ENCODE measurements around the gene COL4A4.
A peak's percentile ranks its signal among the peaks of the same experiment; 100 is the strongest.

COL4A4 gene

DNA sequence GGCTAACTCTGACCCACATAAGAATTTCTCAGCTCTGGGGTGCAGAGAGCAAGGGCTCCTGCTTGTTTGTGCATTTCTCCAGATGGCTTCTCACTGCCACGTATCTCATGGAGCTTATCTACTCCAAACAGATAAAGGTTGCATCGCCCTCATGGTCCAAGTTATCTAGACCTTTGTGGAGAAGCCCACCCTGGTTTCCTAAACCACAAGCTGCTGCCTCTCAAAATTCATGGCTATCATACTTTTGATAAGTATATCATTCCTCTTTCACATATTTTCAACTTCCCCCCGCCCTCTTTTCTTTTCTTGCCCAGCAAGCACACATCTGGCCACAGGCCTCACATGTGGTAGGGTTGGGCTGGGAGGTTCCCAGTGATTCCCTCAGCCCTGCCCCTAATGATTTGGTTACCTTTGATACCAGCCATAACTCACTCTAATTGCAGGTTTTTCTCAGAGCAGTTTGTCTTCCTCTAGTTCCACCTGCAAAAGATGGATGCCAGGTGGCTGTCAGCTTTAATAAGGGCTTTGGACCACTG, 182.1 kb downstream of the COL4A4 start:
- no peak for DNase-seq (ENCODE audit: low read depth in 2 of 2)

GRCh38 chr2:226979004-226979403, 185.0 kb downstream of the COL4A4 start:
- DNase-seq (ENCODE audit: low read depth in 2 of 2), result no peak

- DNase-seq (ENCODE audit: low read depth in 2 of 2), result no peak
Measured at GRCh38 chr2:226978300-226978699, 185.7 kb downstream of the COL4A4 start.

DNA sequence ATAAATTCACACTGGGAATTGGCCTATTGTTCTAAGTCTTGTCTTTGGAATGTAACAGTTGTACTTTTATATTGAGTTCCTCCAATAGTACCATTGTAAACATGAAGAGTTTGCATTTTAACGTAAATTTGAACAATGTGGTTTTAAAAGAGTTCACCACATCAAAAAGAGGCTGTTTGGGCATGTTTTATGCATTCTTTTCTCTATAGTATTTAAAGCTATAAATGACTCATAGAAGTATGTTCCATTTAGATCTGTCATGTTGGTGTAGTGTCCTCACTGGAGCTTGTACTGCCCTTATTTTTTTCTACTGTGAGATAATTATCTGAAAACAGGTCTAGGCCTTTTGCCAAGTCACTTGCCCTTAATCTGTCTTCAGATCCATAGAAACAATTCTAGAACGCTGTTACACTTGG, 186.2 kb downstream of the COL4A4 start:
- peak; percentile 67 to 76 for DNase-seq (ENCODE audit: low read depth in 2 of 2)

GRCh38 chr2:226973816-226974215, 190.2 kb downstream of the COL4A4 start:
- DNase-seq (ENCODE audit: low read depth in 2 of 2), result no peak

GRCh38 chr2:226971770-226972169, 192.2 kb downstream of the COL4A4 start:
- no peak for DNase-seq (ENCODE audit: low read depth in 2 of 2)

GRCh38 chr2:226971084-226971483, 192.9 kb downstream of the COL4A4 start:
- DNase-seq (ENCODE audit: low read depth in 2 of 2), result no peak

- no peak for DNase-seq (ENCODE audit: low read depth in 2 of 2)
Measured at GRCh38 chr2:226970362-226970761, 193.6 kb downstream of the COL4A4 start.

DNA sequence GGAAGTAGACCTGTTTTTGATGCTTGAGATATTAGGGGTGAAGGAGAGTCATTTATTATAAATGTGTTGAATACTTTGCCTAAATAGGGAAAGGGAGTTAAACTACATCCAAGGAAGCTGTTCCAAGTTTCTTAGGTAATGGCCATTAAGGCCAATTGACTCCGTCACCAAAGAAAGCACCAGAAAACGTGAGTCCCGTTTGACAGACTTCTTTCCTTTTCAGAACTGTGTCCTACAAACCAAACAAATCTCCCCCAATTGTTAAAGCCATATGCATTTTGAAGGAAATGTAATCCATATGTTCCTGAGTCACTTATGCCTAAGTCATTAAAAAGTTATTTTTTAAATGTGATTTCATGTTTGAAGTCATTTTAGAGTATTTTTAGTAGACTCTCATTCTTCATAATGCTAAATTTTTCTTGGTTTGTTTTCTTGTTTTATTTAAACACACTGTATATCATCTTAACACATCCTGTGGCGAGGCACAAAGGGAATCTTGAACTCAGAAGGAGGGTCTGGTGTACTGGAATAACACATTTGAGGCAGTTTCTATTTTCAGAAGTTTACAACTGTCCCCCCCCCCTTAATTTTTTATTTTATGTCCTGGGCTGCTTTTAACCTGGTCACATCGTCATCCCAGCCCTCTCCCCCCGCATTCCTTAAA, 194.5 kb downstream of the COL4A4 start:
- peak; percentile 63 to 64 for DNase-seq (ENCODE audit: low read depth in 2 of 2)

- no peak for DNase-seq (ENCODE audit: low read depth in 2 of 2)
Measured at GRCh38 chr2:226965376-226965775, 198.6 kb downstream of the COL4A4 start.

DNA sequence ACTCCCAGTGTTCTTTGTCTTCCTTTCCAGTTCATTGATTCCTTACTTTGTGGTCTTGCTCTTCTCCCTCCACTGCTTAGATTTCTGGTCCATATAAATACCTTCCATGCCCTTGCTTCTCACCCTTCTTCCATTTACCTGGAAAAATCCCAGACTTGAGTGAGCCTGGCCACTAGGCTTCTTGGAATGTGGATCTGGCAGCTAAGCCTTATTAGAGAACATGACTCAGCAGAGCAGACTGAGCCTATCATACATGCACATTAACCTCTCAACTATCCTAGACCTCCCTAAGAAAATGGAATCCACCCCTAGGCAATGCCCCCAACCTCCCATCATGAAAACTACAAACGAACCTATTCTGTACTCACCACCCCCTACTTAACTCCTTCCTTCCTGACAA, 200.5 kb downstream of the COL4A4 start:
- peak; percentile 37 to 44 for DNase-seq (ENCODE audit: low read depth in 2 of 2)

GRCh38 chr2:226962176-226962773, 201.7 kb downstream of the COL4A4 start:
- DNase-seq (ENCODE audit: low read depth in 2 of 2), result no peak

DNA sequence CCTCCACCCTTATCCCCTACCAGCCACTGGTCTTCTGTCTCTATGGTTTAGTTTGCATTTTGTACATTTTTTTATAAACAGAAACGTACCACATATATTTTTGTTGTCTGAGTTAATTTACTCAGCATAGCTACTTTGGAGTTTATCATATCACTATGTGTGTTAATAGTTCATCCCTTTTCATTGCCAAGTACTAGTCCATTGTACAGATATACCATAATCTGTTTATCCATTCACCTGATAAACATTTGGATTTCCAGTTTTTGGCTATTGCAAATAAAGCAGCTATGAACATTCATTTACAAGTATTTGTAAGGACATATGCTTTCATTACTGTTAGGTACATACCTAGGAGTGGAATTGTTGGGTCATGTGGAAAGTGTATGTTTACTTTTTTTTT, 204.6 kb downstream of the COL4A4 start:
- no peak for DNase-seq (ENCODE audit: low read depth in 2 of 2)

GRCh38 chr2:226956659-226957058, 207.3 kb downstream of the COL4A4 start:
- no peak for DNase-seq (ENCODE audit: low read depth in 2 of 2)

DNA sequence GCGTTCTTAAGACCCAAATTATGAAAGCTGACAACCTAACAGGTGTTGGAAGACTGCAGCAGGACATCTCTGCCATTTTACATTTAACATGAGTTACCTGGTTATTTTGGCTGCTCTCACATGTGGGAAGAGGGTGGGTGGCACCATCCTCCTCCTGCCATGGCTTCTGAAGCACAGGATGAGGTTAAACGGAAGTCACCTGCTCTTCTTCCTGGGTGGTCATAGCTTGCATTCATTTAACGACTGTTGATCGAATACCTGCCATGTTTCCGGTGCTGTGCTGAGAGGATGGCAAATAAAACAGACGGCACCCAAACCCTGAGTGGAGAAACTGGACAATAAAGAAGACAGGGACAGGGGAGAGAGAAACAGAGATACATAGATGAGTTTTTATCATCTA, 210.2 kb downstream of the COL4A4 start:
- no peak for DNase-seq (ENCODE audit: low read depth in 2 of 2)

DNA sequence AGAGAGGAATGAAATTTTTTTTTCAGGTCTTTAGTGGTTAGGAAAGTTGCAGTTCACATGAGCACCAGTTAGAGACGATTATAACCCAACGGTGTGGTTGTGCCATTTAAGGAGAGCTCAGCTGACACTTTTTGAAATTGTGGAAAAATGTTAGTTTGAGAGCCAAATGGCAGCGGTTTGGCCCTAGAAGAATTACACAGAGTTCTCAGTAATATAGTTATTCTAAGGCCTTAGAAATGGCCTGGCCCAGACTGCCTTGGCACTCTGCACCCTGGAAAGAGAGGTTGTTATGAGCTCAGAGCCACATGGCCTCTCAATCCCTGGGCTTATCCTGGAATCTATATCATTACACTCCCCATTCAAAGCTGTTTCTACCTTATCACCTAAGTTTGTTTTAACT, 210.8 kb downstream of the COL4A4 start:
- DNase-seq (ENCODE audit: low read depth in 2 of 2), result no peak

All from fibroblast of skin of left biceps (primary cell).